Measurements from ENCODE around the gene GALNT17. TPM values are rescaled to one million over a fixed set of nuclear protein-coding genes. Genes with fewer than 3 reads are reported as not detected.

Gene GALNT17
- total RNA-seq, 3 donors from 2014 or later, result 0.69 to 17.3 (median 1.6) TPM

GRCh38 chr7:71453630-71454029 lies 321.7 kb downstream of the GALNT17 start:
- DNase-seq, result no peak

GRCh38 chr7:71454981-71455380 lies 323.0 kb downstream of the GALNT17 start:
- ATAC-seq, result no peak
- Histone ChIP-seq H3K36me3 (ENCODE audit: low read depth) (no peaks in the 10 kb centered on the region), H3K9me3 (peaks cover 38% of the 10 kb centered on the region), H3K4me1 (ENCODE audit: low read depth) (no peaks in the 10 kb centered on the region), H3K4me3 (no peak overlapping the region)
- intact Hi-C loops (cut with DNase I, micrococcal nuclease), result no loop called here
- no peak for TF ChIP-seq CTCF (IDR thresholded peaks at IDR 0.05)
- DNase-seq, result no peak

More at GRCh38 chr7:71453630-71454029, 321.7 kb downstream of the GALNT17 start:
- Histone ChIP-seq H3K4me3 (no peak overlapping the region), H3K36me3 (ENCODE audit: low read depth) (no peaks in the 10 kb centered on the region), H3K9me3 (peaks cover 46% of the 10 kb centered on the region), H3K4me1 (ENCODE audit: low read depth) (no peaks in the 10 kb centered on the region)
- ATAC-seq, result no peak
- intact Hi-C loops (cut with DNase I, micrococcal nuclease), result no loop called here
- TF ChIP-seq CTCF (IDR thresholded peaks at IDR 0.05), result no peak

GRCh38 chr7:71457021-71457420 lies 325.1 kb downstream of the GALNT17 start:
- Histone ChIP-seq H3K4me3 (no peak overlapping the region), H3K9me3 (peaks cover 40% of the 10 kb centered on the region), H3K4me1 (ENCODE audit: low read depth) (no peaks in the 10 kb centered on the region), H3K36me3 (ENCODE audit: low read depth) (no peaks in the 10 kb centered on the region)
- intact Hi-C loops (cut with DNase I, micrococcal nuclease), result no loop called here
- ATAC-seq (no peak), DNase-seq (no peak)
- no peak for TF ChIP-seq CTCF (IDR thresholded peaks at IDR 0.05)

GRCh38 chr7:71457846-71458590 lies 326.1 kb downstream of the GALNT17 start:
- ATAC-seq, result no peak
- TF ChIP-seq CTCF (IDR thresholded peaks at IDR 0.05), result no peak
- H3K36me3 ChIP-seq (ENCODE audit: low read depth), result no peaks in the 10 kb centered on the region
- H3K4me1 ChIP-seq (ENCODE audit: low read depth), result no peaks in the 10 kb centered on the region
- H3K9me3 ChIP-seq, result peaks cover 42% of the 10 kb centered on the region
- no peak for DNase-seq
- H3K4me3 ChIP-seq, result no peak overlapping the region
- intact Hi-C loops (cut with DNase I, micrococcal nuclease), result no loop called here

- intact Hi-C loops (cut with DNase I, micrococcal nuclease), result no loop called here
- no peak for TF ChIP-seq CTCF (IDR thresholded peaks at IDR 0.05)
These were observed 327.2 kb downstream of the GALNT17 start for GRCh38 chr7:71459132-71459531.

More at GRCh38 chr7:71459132-71459531, 327.2 kb downstream of the GALNT17 start:
- Histone ChIP-seq H3K36me3 (ENCODE audit: low read depth) (no peaks in the 10 kb centered on the region), H3K4me3 (no peak overlapping the region), H3K9me3 (peaks cover 42% of the 10 kb centered on the region), H3K4me1 (ENCODE audit: low read depth) (no peaks in the 10 kb centered on the region)
- DNase-seq (no peak), ATAC-seq (no peak)
